K562 (cell line): ENCODE data around the gene ADGRD1. TPM values are rescaled to one million over a fixed set of nuclear protein-coding genes. Genes with fewer than 3 reads are reported as not detected.

Experiments used
- ATAC-seq: fragments of 200-7000 bp; cut with Tn5 transposase; 3 replicates; pipeline ENCODE4 v1.9.1; 2020; ENCODE audit warnings: moderate library complexity
- BruUV-seq: library from RNA; stranded (reverse); fragments of 400-500 nt; replicated peaks from 2 replicates; lab custom pipeline; 2021; lab: Mats Ljungman, UMichigan
- CTCF ChIA-PET: fragments of 300-600 bp; formaldehyde crosslinking; extraction: SDS; loops from one replicate; lab custom pipeline; 2021; ENCODE audit warnings: low intra/inter-chr PET ratio; lab: Yijun Ruan, JAX
- POLR2A ChIA-PET: fragments of 300-600, 350-650 bp; sonication (Branson Sonifier 250); formaldehyde crosslinking; extraction: SDS; loops from one replicate; lab custom pipeline; 2021; ENCODE audit warnings: antibody characterized with exemption, inconsistent platforms; lab: Yijun Ruan, JAX
- DNase-seq, 4 experiments: peaks; one replicate each; pipeline versions ENCODE4 v3.0.0 to v3.0.0-alpha.2; 2011 to 2018; ENCODE audit warnings: low spot score in 3 of 4, mixed read lengths in 3 of 4; ENCODE audit errors: extremely low read depth in 1 of 4
- FAIRE-seq: peaks from 2 replicates; lab custom pipeline; 2011; peaks lifted over from hg19 to GRCh38; lab: Jason Lieb, UNC
- H2AFZ ChIP-seq: 2 replicates; pipeline ENCODE4 v1.6.0; 2011; ENCODE audit warnings: low read depth, low read length, control low read depth, inconsistent platforms
- H3K27ac ChIP-seq: fragments of 200-600 bp; 3 replicates; pipeline ENCODE4 v1.8.0; 2011; ENCODE audit warnings: low read depth, mild to moderate bottlenecking, control low read depth, inconsistent platforms, low read length, moderate library complexity, mixed read lengths; ENCODE audit errors: extremely low read depth
- H3K27me3 ChIP-seq, 2 experiments: fragments of 300-600 bp in 1 of 2; 2 replicates in 1 of 2; 3 replicates in 1 of 2; pipeline versions ENCODE4 v1.6.0 to v1.8.0; 2011; ENCODE audit warnings: inconsistent platforms in 2 of 2, low read length in 2 of 2, mild to moderate bottlenecking in 1 of 2, mixed read lengths in 1 of 2, moderate library complexity in 1 of 2; ENCODE audit not compliant: control insufficient read depth in 2 of 2, insufficient read depth in 2 of 2
- H3K36me3 ChIP-seq: fragments of 300-600 bp; 3 replicates; pipeline ENCODE4 v1.8.0; 2011; ENCODE audit warnings: mild to moderate bottlenecking, low read length, inconsistent platforms; ENCODE audit not compliant: control insufficient read depth, insufficient read depth
- H3K4me1 ChIP-seq, 2 experiments: fragments of 200-600 bp in 1 of 2; replicated peaks in 1 of 2; 2 replicates in 1 of 2; 3 replicates in 1 of 2; pipeline versions ENCODE4 v1.5.1 to v1.8.0; 2011; ENCODE audit warnings: inconsistent platforms in 2 of 2, low read length in 2 of 2, mild to moderate bottlenecking in 1 of 2, mixed read lengths in 1 of 2, moderate library complexity in 1 of 2; ENCODE audit not compliant: control insufficient read depth in 2 of 2, insufficient read depth in 2 of 2
- H3K4me2 ChIP-seq: 2 replicates; pipeline ENCODE4 v1.6.1; 2011; ENCODE audit warnings: low read length, control low read depth, inconsistent platforms, mixed read lengths; ENCODE audit not compliant: insufficient read depth
- H3K4me3 ChIP-seq: fragments of 200-600 bp; sonication (generic), shearing (Covaris generic); 2 replicates; pipeline ENCODE4 v1.5.1; 2016; ENCODE audit warnings: control low read depth, inconsistent platforms
- H3K79me2 ChIP-seq: fragments of 200-600 bp; 3 replicates; pipeline ENCODE4 v1.8.0; 2011; ENCODE audit warnings: low read length, inconsistent platforms; ENCODE audit not compliant: control insufficient read depth, insufficient read depth
- H3K9ac ChIP-seq, 2 experiments: 2 replicates each; pipeline versions ENCODE4 v1.6.0 to v1.6.1; 2011; ENCODE audit warnings: low read depth in 2 of 2, low read length in 2 of 2, control low read depth in 1 of 2, inconsistent platforms in 1 of 2, mild to moderate bottlenecking in 1 of 2, mixed read lengths in 1 of 2; ENCODE audit not compliant: insufficient read depth in 1 of 2
- H3K9me1 ChIP-seq: one replicate; pipeline ENCODE4 v1.6.0; 2011; ENCODE audit warnings: inconsistent platforms, mild to moderate bottlenecking, low read length, moderate library complexity; ENCODE audit not compliant: control insufficient read depth, insufficient read depth
- H3K9me3 ChIP-seq: replicated peaks from 2 replicates; pipeline ENCODE4 v1.5.1; 2011; ENCODE audit warnings: low read depth, low read length, inconsistent platforms; ENCODE audit not compliant: control insufficient read depth, insufficient read depth
- H4K20me1 ChIP-seq: replicated peaks from 2 replicates; pipeline ENCODE4 v1.6.1; 2011; ENCODE audit warnings: low read length, inconsistent platforms, mixed read lengths; ENCODE audit not compliant: control insufficient read depth, insufficient read depth
- BACH1 ChIP-seq: fragments of 200-800 bp; sonication (Bioruptor generic); IDR thresholded peaks from 2 replicates; pipeline ENCODE4 v1.6.1; 2016; ENCODE audit warnings: missing genetic modification characterization, missing compliant biosample characterization
- CBX5 ChIP-seq: IDR thresholded peaks from 2 replicates; pipeline ENCODE4 v1.6.1; 2014; ENCODE audit warnings: low read depth, borderline replicate concordance
- CREB1 ChIP-seq, 2 experiments: sonication (generic) in 1 of 2; formaldehyde crosslinking in 1 of 2; IDR thresholded peaks; 2 replicates each; pipeline versions ENCODE4 v1.6.1 to v1.8.0; 2012 to 2022; ENCODE audit warnings: inconsistent platforms in 1 of 2, mild to moderate bottlenecking in 1 of 2, missing genetic modification reagents in 1 of 2, moderate library complexity in 1 of 2
- GATAD2A ChIP-seq: fragments of 450-650 bp; IDR thresholded peaks from 2 replicates; pipeline ENCODE4 v1.6.1; 2017
- POLR2AphosphoS5 ChIP-seq: IDR thresholded peaks from 2 replicates; pipeline ENCODE4 v1.6.1; 2011; ENCODE audit warnings: mild to moderate bottlenecking, low read depth, low read length, moderate library complexity; ENCODE audit not compliant: control insufficient read depth, insufficient read depth
- ZBTB9 ChIP-seq: fragments of 450-650 bp; formaldehyde crosslinking; IDR thresholded peaks from 2 replicates; pipeline ENCODE4 v1.4.0; 2020; ENCODE audit warnings: mild to moderate bottlenecking, moderate library complexity
- ZC3H8 ChIP-seq: fragments of 450-650 bp; IDR thresholded peaks from 2 replicates; pipeline ENCODE4 v1.6.1; 2017
- ZFP36 ChIP-seq: fragments of 150-350 bp; IDR thresholded peaks from 2 replicates; pipeline ENCODE4 v1.6.1; 2018; ENCODE audit warnings: low read length, low read depth; ENCODE audit not compliant: partially characterized antibody
- WGBS: fragments of 100-300 bp; shearing (Covaris generic); methylation state at CpG from one replicate; pipeline ENCODE4 v1.1.6; 2016; ENCODE audit warnings: low coverage, mixed read lengths; ENCODE audit not compliant: insufficient coverage; ENCODE audit errors: missing lambda C conversion rate; 5-methylcytosine and 5-hydroxymethylcytosine counted together
- in situ Hi-C: fragments of 300-500 bp; cut with MboI; formaldehyde crosslinking; loops from 4 replicates; pipeline ENCODE4 v1.15.0; 2018; ENCODE audit warnings: inconsistent platforms, mixed read lengths
- intact Hi-C: fragments of 100-400 bp; cut with micrococcal nuclease; formaldehyde crosslinking; loops from 2 replicates; pipeline ENCODE4 v1.14.2; 2022
- polyA plus RNA-seq, 8 experiments: library from polyadenylated mRNA; depleted of rRNA in 4 of 8; stranded (reverse) in 5 of 8; unstranded in 3 of 8; fragments of >200 nt; fragmentation: Nextera tagmentation in 2 of 8; fragmentation: Illumina TruSeq in 1 of 8; extraction: Ambion mirVana in 2 of 8; extraction: Trizol in 1 of 8; gene quantifications; 2 replicates each; pipeline versions ENCODE4 v1.2.1 to v1.2.3, GENCODE V29; 2011 to 2014; ENCODE audit warnings: inconsistent platforms in 1 of 8, missing spikeins in 1 of 8
- total RNA-seq, 7 experiments: library from RNA; depleted of rRNA in 6 of 7; stranded (reverse); fragments of >200 nt in 6 of 7; fragmentation: Illumina TruSeq in 2 of 7; extraction: Trizol in 2 of 7; gene quantifications; 2 replicates each; pipeline versions ENCODE4 v1.2.1 to v1.2.3, GENCODE V29; 2011 to 2021; ENCODE audit warnings: low replicate concordance in 1 of 7
- TF ChIP-seq, protein P1 (sequence below): fragments of 450-650 bp; formaldehyde crosslinking; IDR thresholded peaks from 2 replicates; pipeline ENCODE4 v1.4.0; 2022; ENCODE audit warnings: missing genetic modification characterization
- TF ChIP-seq, protein P2 (sequence below): sonication (generic); formaldehyde crosslinking; IDR thresholded peaks from 2 replicates; pipeline ENCODE4 v1.8.0; 2023; ENCODE audit warnings: mild to moderate bottlenecking, missing genetic modification reagents

The ADGRD1 gene
- total and polyA plus RNA-seq, 9 of the 15 experiments (the other 6 are each of a cell fraction or from before 2014, with no cell fraction given): 1.7 to 11.7 (median 3.3) TPM

GRCh38 chr12:131122631-131123030 is 168.9 kb downstream of the ADGRD1 start:
- peaks cover 2% of the 10 kb centered on the region for H3K9me1 ChIP-seq
- WGBS: 26% methylated on average over 6 of the region's 7 CpGs
- no peak overlapping the region for H2AFZ ChIP-seq
- no peak for FAIRE-seq
- no peaks in the 10 kb centered on the region for H3K36me3 ChIP-seq
- H3K79me2 ChIP-seq: no peaks in the 10 kb centered on the region
- no peaks in the 10 kb centered on the region for H4K20me1 ChIP-seq
- in situ Hi-C loops: loop anchor here (10.0 kb wide), 1 partner anchor 208 kb away; no protein-coding TSS in a partner anchor
- no peak for DNase-seq
- CTCF ChIA-PET: no interaction called here
- peaks cover 0 to 29% of the 10 kb centered on the region in 2 experiments; a peak in 3 of 5 replicates for H3K27me3 ChIP-seq
- POLR2A ChIA-PET: interaction anchor here (0.6 to 2.9 kb wide), 3 partner anchors 10 to 219 kb away, joined by 3 to 8 read pairs (median 3); no protein-coding TSS in a partner anchor
- no peak for ATAC-seq
- BruUV-seq: no TSS peak
- H3K4me2 ChIP-seq: no peak overlapping the region
- H3K9ac ChIP-seq: no peak overlapping the region
- no peaks in the 10 kb centered on the region for H3K9me3 ChIP-seq
- H3K27ac ChIP-seq: no peak overlapping the region
- no peak for TF ChIP-seq POLR2AphosphoS5
- TF ChIP-seq, protein P1, sequence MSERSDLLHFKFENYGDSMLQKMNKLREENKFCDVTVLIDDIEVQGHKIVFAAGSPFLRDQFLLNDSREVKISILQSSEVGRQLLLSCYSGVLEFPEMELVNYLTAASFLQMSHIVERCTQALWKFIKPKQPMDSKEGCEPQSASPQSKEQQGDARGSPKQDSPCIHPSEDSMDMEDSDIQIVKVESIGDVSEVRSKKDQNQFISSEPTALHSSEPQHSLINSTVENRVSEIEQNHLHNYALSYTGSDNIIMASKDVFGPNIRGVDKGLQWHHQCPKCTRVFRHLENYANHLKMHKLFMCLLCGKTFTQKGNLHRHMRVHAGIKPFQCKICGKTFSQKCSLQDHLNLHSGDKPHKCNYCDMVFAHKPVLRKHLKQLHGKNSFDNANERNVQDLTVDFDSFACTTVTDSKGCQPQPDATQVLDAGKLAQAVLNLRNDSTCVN (CRISPR knock-in tag): no peak
- TF ChIP-seq CBX5: no peak
- TF ChIP-seq ZFP36: no peak
- TF ChIP-seq, protein P2, sequence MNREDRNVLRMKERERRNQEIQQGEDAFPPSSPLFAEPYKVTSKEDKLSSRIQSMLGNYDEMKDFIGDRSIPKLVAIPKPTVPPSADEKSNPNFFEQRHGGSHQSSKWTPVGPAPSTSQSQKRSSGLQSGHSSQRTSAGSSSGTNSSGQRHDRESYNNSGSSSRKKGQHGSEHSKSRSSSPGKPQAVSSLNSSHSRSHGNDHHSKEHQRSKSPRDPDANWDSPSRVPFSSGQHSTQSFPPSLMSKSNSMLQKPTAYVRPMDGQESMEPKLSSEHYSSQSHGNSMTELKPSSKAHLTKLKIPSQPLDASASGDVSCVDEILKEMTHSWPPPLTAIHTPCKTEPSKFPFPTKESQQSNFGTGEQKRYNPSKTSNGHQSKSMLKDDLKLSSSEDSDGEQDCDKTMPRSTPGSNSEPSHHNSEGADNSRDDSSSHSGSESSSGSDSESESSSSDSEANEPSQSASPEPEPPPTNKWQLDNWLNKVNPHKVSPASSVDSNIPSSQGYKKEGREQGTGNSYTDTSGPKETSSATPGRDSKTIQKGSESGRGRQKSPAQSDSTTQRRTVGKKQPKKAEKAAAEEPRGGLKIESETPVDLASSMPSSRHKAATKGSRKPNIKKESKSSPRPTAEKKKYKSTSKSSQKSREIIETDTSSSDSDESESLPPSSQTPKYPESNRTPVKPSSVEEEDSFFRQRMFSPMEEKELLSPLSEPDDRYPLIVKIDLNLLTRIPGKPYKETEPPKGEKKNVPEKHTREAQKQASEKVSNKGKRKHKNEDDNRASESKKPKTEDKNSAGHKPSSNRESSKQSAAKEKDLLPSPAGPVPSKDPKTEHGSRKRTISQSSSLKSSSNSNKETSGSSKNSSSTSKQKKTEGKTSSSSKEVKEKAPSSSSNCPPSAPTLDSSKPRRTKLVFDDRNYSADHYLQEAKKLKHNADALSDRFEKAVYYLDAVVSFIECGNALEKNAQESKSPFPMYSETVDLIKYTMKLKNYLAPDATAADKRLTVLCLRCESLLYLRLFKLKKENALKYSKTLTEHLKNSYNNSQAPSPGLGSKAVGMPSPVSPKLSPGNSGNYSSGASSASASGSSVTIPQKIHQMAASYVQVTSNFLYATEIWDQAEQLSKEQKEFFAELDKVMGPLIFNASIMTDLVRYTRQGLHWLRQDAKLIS: no peak
- TF ChIP-seq ZBTB9 (CRISPR knock-in tag): no peak
- TF ChIP-seq ZC3H8: no peak
- no peak for TF ChIP-seq GATAD2A
- no peak for TF ChIP-seq CREB1 (IDR thresholded peaks at IDR 0.05)
- no peak for TF ChIP-seq CREB1 (CRISPR knock-in tag; IDR thresholded peaks at IDR 0.05)
- no peak for TF ChIP-seq BACH1 (tag)
- intact Hi-C loops: no loop called here
- no peak overlapping the region for H3K4me3 ChIP-seq
- H3K4me1 ChIP-seq: peaks cover 0 to 10% of the 10 kb centered on the region in 2 experiments; a peak in 2 of 5 replicates
